HepG2 (cell line): Measurements from ENCODE around the gene REEP6. TPM values are rescaled to one million over a fixed set of nuclear protein-coding genes. Genes with fewer than 3 reads are reported as not detected.

Experiments
- AKAP8 ChIP-seq: sonication (generic); formaldehyde crosslinking; IDR thresholded peaks from 2 replicates; pipeline ENCODE4 v1.5.1; 2020; ENCODE audit warnings: mild to moderate bottlenecking, missing genetic modification reagents
- HDAC1 ChIP-seq: sonication (generic); formaldehyde crosslinking; IDR thresholded peaks from 2 replicates; pipeline ENCODE4 v1.5.1; 2020; ENCODE audit warnings: mild to moderate bottlenecking, missing genetic modification reagents
- HMGXB3 ChIP-seq: sonication (generic); formaldehyde crosslinking; IDR thresholded peaks from 2 replicates; pipeline ENCODE4 v1.4.0; 2020; ENCODE audit warnings: missing genetic modification reagents, borderline replicate concordance
- HNRNPUL1 ChIP-seq: fragments of 200-400 bp; formaldehyde crosslinking; IDR thresholded peaks from 2 replicates; pipeline ENCODE4 v1.6.1; 2017; ENCODE audit warnings: low read depth, mild to moderate bottlenecking, low read length, moderate library complexity
- RARG ChIP-seq: sonication (generic); formaldehyde crosslinking; IDR thresholded peaks from 2 replicates; pipeline ENCODE4 v1.4.0; 2020; ENCODE audit warnings: low read depth, mild to moderate bottlenecking, missing genetic modification reagents
- ZBTB10 ChIP-seq: sonication (generic); formaldehyde crosslinking; IDR thresholded peaks from 2 replicates; pipeline ENCODE4 v1.4.0; 2020; ENCODE audit warnings: missing genetic modification reagents, borderline replicate concordance
- ZBTB37 ChIP-seq: sonication (generic); formaldehyde crosslinking; IDR thresholded peaks from 2 replicates; pipeline ENCODE4 v1.4.0; 2020; ENCODE audit warnings: mild to moderate bottlenecking, missing genetic modification reagents
- ZNF264 ChIP-seq: sonication (generic); formaldehyde crosslinking; IDR thresholded peaks from 2 replicates; pipeline ENCODE4 v1.4.0; 2020; ENCODE audit warnings: missing genetic modification reagents
- ZNF280B ChIP-seq: sonication (generic); formaldehyde crosslinking; IDR thresholded peaks from 2 replicates; pipeline ENCODE4 v1.5.0; 2020; ENCODE audit warnings: missing genetic modification reagents, mild to moderate bottlenecking, borderline replicate concordance
- ZNF512 ChIP-seq: sonication (generic); formaldehyde crosslinking; IDR thresholded peaks from 2 replicates; pipeline ENCODE4 v1.4.0; 2020; ENCODE audit warnings: mild to moderate bottlenecking, missing genetic modification reagents
- ZNF703 ChIP-seq: sonication (generic); formaldehyde crosslinking; IDR thresholded peaks from 2 replicates; pipeline ENCODE4 v1.5.1; 2020; ENCODE audit warnings: missing genetic modification reagents, mild to moderate bottlenecking, moderate library complexity, borderline replicate concordance
- ZNF781 ChIP-seq: sonication (generic); formaldehyde crosslinking; IDR thresholded peaks from 2 replicates; pipeline ENCODE4 v1.5.1; 2020; ENCODE audit warnings: borderline replicate concordance, mild to moderate bottlenecking, missing genetic modification reagents; ENCODE audit errors: not compliant biosample characterization
- ZSCAN5A ChIP-seq: sonication (generic); formaldehyde crosslinking; IDR thresholded peaks from 2 replicates; pipeline ENCODE4 v1.8.0; 2022; ENCODE audit warnings: mild to moderate bottlenecking, missing genetic modification reagents, borderline replicate concordance
- polyA plus RNA-seq, 8 experiments: library from polyadenylated mRNA; depleted of rRNA in 3 of 8; stranded (reverse) in 7 of 8; unstranded in 1 of 8; fragments of >200 nt; fragmentation: Illumina TruSeq in 4 of 8; extraction: Trizol in 4 of 8; gene quantifications; 2 replicates each; pipeline versions ENCODE4 v1.2.1 to v1.2.3, GENCODE V29; 2011 to 2016; ENCODE audit warnings: low read depth in 4 of 8, missing spikeins in 1 of 8, mixed read lengths in 1 of 8; ENCODE audit not compliant: insufficient read depth in 1 of 8
- total RNA-seq, 5 experiments: library from RNA; depleted of rRNA; stranded (reverse); fragments of >200 nt; fragmentation: Illumina TruSeq; extraction: Trizol; gene quantifications; 2 replicates each; pipeline ENCODE4 v1.2.3, GENCODE V29; 2016; ENCODE audit warnings: low read depth in 1 of 5

The REEP6 gene
- total and polyA plus RNA-seq, 2 of the 13 experiments (the other 11 are each of a cell fraction or from before 2014, with no cell fraction given), result 10.0 to 28.8 TPM

- TF ChIP-seq ZBTB10 (no peak), HMGXB3 (CRISPR knock-in tag) (no peak), ZNF781 (CRISPR knock-in tag) (no peak), RARG (CRISPR knock-in tag) (no peak), ZNF512 (no peak), HNRNPUL1 (no peak), ZNF280B (CRISPR knock-in tag) (no peak), AKAP8 (CRISPR knock-in tag) (no peak), HDAC1 (CRISPR knock-in tag) (peak; percentile 74), ZSCAN5A (CRISPR knock-in tag) (no peak), ZBTB37 (CRISPR knock-in tag) (no peak), ZNF264 (no peak), ZNF703 (no peak)
Observed at GRCh38 chr19:1512671-1513498, 21.9 kb downstream of the REEP6 start, which contains the start of gene ADAMTSL5 (continued).
